GM10266 (cell line): ENCODE measurements around the gene SMDT1.
"Not testable (repeated sequence)": the region's sequence is repeated elsewhere in the genome, so short reads cannot be mapped to it uniquely, and the experiment has no call there.

Experiments used
- DNase-seq: peaks from one replicate; pipeline ENCODE4 v3.0.0; 2012; ENCODE audit errors: extremely low spot score
- TF ChIP-seq, protein P1 (sequence below): IDR thresholded peaks from 2 replicates; pipeline ENCODE4 v1.5.1; 2012; ENCODE audit warnings: mild to moderate bottlenecking, low read depth; ENCODE audit not compliant: control insufficient read depth, insufficient read depth; ENCODE audit errors: missing control alignments

The SMDT1 gene

GRCh38 chr22:42116848-42117424 lies 37.4 kb downstream of the SMDT1 start:
- TF ChIP-seq, protein P1, sequence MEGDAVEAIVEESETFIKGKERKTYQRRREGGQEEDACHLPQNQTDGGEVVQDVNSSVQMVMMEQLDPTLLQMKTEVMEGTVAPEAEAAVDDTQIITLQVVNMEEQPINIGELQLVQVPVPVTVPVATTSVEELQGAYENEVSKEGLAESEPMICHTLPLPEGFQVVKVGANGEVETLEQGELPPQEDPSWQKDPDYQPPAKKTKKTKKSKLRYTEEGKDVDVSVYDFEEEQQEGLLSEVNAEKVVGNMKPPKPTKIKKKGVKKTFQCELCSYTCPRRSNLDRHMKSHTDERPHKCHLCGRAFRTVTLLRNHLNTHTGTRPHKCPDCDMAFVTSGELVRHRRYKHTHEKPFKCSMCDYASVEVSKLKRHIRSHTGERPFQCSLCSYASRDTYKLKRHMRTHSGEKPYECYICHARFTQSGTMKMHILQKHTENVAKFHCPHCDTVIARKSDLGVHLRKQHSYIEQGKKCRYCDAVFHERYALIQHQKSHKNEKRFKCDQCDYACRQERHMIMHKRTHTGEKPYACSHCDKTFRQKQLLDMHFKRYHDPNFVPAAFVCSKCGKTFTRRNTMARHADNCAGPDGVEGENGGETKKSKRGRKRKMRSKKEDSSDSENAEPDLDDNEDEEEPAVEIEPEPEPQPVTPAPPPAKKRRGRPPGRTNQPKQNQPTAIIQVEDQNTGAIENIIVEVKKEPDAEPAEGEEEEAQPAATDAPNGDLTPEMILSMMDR = no peak
- no peak for DNase-seq

GRCh38 chr22:42120231-42121021 lies 40.9 kb downstream of the SMDT1 start:
- not testable (repeated sequence) for DNase-seq

- not testable (repeated sequence) for DNase-seq
Measured at GRCh38 chr22:42123529-42123928, 44.0 kb downstream of the SMDT1 start.

DNA sequence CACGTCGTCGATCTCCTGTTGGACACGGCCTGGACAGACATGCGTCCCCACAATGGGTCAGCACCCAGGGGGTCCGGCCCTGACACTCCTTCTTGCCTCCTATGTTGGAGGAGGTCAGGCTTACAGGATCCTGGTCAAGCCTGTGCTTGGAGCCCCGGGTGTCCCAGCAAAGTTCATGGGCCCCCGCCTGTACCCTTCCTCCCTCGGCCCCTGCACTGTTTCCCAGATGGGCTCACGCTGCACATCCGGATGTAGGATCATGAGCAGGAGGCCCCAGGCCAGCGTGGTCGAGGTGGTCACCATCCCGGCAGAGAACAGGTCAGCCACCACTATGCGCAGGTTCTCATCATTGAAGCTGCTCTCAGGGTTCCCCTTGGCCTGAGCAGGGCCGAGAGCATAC lies 48.1 kb downstream of the SMDT1 start:
- DNase-seq = no peak
- TF ChIP-seq, protein P1 = no peak

DNA sequence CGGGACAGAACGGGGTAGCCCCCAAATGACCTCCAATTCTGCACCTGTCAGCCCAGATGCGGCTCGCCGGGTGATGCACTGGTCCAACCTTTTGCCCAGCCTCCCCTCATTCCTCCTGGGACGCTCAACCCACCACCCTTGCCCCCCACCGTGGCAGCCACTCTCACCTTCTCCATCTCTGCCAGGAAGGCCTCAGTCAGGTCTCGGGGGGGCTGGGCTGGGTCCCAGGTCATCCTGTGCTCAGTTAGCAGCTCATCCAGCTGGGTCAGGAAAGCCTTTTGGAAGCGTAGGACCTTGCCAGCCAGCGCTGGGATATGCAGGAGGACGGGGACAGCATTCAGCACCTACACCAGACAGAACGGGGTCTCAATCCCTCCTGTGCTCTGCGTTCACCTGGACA lies 48.5 kb downstream of the SMDT1 start:
- DNase-seq = not testable (repeated sequence)

DNA sequence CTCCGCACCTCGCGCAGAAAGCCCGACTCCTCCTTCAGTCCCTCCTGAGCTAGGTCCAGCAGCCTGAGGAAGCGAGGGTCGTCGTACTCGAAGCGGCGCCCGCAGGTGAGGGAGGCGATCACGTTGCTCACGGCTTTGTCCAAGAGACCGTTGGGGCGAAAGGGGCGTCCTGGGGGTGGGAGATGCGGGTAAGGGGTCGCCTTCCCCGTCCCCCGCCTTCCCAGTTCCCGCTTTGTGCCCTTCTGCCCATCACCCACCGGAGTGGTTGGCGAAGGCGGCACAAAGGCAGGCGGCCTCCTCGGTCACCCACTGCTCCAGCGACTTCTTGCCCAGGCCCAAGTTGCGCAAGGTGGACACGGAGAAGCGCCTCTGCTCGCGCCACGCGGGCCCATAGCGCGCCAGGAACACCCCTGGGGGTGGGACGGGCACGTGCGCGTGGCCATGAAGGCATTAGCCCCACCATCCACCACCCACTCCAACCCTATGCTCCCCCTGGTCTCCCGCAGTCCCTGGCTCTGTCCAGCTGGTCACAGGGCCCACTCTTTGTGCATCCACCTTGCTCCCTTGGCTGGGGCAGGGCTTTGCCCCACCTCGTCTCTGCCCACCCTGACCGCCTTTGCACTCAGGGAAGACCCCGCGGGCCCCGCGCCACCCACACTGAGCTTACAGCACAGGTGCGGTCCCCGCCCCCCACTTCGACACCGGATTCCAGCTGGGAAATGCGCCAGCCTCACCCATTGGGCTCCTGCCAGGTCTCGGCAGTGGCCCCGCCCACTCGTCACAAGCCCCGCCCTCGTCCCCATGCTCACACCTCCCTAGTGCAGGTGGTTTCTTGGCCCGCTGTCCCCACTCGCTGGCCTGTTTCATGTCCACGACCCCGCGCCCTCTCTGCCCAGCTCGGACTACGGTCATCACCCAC lies 49.5 kb downstream of the SMDT1 start:
- DNase-seq = not testable (repeated sequence)

DNA sequence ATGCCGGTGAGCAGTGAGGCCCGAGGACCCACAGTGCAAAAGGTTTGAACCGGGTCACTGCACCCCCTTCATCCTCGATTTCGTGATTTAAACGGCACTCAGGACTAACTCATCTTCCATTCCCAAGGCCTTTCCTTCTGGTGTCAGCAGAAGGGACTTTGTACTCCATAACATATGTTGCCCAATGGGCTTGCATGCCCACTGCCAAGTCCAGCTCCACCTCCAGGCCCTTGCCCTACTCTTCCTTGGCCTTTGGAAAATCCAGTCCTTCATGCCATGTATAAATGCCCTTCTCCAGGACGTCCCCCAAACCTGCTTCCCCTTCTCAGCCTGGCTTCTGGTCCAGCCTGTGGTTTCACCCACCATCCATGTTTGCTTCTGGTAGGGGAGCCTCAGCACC lies 50.7 kb downstream of the SMDT1 start:
- not testable (repeated sequence) for DNase-seq

GRCh38 chr22:42130639-42131431 lies 51.3 kb downstream of the SMDT1 start, which contains the start of gene CYP2D6:
CYP2D6 (minus strand) TSS chr22:42130810; CDS start chr22:42130791, 19 bp downstream.
- DNase-seq = not testable (repeated sequence)

- DNase-seq = no peak
- TF ChIP-seq, protein P1 = no peak
Measured at GRCh38 chr22:42131562-42131961, 52.1 kb downstream of the SMDT1 start.

DNA sequence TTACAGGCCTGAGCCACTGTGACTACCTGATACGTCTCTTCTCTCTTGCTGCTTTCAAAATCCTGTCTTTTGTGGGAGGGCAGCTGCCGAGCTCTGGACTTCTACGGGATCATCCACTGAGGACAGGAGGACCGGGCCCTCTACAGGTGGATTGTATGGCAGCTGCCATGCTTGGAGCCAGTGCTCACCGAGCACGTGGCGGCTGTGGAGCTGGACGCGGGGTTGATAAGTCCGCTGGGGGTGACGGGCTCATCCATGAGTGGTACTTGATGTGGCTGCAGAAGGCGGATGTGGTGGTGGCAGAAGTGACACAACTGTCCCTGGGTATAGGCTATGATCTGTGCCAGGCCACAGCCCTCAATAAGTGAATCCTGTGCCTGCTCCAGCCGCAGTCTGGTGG lies 53.0 kb downstream of the SMDT1 start:
- no peak for DNase-seq
- TF ChIP-seq, protein P1 = no peak
